Fibroblast of peridontal ligament (primary cell): ENCODE measurements around the gene MACROD2.
"Not testable (repeated sequence)": the region's sequence is repeated elsewhere in the genome, so short reads cannot be mapped to it uniquely, and the experiment has no call there.

Experiments
- DNase-seq: peaks from one replicate; pipeline ENCODE4 v3.0.0-alpha.2; 2010; ENCODE audit errors: extremely low read depth

The MACROD2 gene

DNA sequence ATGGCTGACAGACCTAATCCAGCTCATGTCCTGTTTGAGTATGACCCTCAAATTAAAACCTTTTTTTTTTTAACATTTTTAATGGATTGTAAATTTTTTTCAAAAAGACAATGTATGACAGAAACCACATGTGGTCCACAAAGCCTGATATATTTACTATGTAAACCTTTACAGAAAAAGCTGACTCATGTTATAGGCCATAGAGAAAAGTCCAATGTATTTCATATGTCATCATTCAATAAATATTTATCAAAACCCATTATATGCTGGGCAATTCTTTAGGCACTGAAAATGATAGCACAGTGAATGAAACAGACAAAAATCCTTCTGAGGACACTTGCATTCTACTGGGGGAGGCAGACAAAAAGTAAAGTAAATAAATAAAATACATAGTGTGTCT is 1168.3 kb downstream of the MACROD2 start:
- peak; percentile 5 for DNase-seq

GRCh38 chr20:15164726-15165125 is 1169.4 kb downstream of the MACROD2 start:
- no peak for DNase-seq

DNA sequence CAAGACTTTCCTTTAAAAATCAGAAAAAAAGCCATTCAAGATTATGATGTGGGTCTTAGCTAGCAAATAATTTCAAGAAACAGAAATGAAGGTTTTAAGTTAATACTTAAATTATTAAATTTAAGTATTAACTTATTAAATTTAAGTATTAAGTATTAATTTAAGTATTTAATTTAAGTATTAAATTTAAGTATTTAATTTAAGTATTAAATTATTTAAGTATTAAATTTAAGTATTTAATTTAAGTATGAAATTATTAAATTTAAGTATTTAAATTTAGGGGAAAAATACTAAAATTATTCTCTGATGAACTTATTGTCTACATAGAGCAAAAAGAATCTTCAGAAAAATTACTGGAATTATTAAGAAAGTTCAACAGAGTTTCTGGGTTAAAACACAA is 1171.4 kb downstream of the MACROD2 start:
- no peak for DNase-seq

GRCh38 chr20:15171016-15171415 is 1175.7 kb downstream of the MACROD2 start:
- no peak for DNase-seq

- DNase-seq = no peak
These were observed 1181.6 kb downstream of the MACROD2 start for GRCh38 chr20:15176929-15177328.

GRCh38 chr20:15178581-15178980 is 1183.3 kb downstream of the MACROD2 start:
- DNase-seq = no peak

GRCh38 chr20:15179381-15179780 is 1184.1 kb downstream of the MACROD2 start:
- DNase-seq = no peak

DNA sequence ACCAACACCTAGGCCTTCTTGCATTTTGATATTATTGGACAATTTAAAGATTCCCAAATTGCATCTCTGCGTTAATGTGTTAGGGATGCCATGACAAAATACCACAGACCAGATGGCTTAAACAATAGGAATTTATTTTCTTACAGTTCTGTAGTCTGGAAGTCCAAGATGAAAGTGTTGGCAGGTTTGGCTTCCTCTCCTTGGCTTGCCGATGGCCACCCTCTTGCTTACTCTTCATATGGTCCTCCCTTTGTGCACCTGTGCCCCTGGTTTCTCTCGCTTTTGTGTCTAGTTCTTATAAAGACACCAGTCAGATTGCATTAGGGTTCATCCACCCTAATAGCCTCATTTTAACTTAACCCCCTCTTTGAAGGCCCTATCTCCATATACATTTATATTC is 1184.5 kb downstream of the MACROD2 start:
- no peak for DNase-seq

- DNase-seq = no peak
These were observed 1190.0 kb downstream of the MACROD2 start for GRCh38 chr20:15185322-15185721.

DNA sequence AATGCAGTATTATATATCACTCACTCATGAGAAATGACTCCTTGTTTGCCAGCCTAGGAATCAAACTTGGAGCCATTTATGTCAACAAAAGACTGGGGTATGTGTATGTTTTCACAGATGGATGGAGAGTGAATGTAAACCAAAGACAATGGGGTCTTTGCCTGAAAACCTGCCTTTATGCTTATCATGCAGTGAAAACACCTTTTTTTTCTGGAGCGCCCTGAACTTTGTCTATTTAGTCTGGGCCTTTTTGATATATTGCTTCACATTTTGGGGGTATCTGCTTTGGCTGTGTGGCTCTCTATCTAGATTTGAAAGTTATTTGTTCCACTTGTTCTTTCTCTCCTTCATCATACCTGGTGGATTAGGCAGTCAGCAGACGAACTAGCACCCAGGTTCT is 1190.6 kb downstream of the MACROD2 start:
- DNase-seq = no peak

- DNase-seq = no peak
These were observed 1192.3 kb downstream of the MACROD2 start for GRCh38 chr20:15187612-15188011.

DNA sequence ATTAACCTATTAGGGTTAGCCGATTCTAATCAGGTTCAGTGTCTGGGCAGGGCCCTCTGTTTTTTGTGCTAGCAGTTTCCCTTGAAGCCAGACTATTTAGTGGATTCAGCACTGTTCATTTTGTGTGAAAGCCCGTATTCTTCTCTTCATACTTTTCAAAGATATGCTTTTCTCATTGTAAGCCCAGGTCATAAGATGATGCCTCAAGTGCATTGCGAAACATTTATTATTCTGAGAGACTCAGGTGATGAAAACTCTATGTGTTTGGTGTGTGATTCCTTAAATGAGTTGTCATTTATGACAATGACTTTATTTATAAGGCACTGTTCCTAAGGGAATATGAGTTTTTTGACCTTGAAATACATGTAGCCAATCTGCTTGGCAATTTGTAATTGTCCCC is 1193.1 kb downstream of the MACROD2 start:
- DNase-seq = no peak

GRCh38 chr20:15191082-15191723 is 1195.9 kb downstream of the MACROD2 start:
- DNase-seq = no peak

GRCh38 chr20:15195378-15195777 is 1200.1 kb downstream of the MACROD2 start:
- DNase-seq = no peak

GRCh38 chr20:15196547-15197255 is 1201.4 kb downstream of the MACROD2 start:
- DNase-seq = no peak

DNA sequence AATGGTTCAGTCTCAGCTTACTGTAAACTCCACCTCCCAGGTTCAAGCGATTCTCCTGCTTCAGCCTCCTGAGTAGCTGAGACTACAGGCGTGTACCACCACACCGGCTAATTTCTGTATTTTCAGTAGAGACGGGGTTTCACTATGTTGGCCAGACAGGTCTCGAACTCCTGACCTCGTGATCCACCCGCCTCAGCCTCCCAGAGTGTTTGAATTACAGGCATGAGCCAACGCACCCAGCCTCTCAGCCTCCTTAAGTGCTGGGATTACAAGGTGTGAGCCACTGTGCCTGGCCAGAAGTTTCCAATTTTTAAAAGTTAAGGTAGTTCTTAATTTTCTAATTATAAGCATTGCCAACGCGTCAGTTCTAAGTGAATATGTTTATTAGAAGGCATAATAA is 1202.7 kb downstream of the MACROD2 start:
- not testable (repeated sequence) for DNase-seq

GRCh38 chr20:15199698-15200097 is 1204.4 kb downstream of the MACROD2 start:
- no peak for DNase-seq

- DNase-seq = no peak
These were observed 1204.8 kb downstream of the MACROD2 start for GRCh38 chr20:15200147-15200565.

- no peak for DNase-seq
These were observed 1206.3 kb downstream of the MACROD2 start for GRCh38 chr20:15201602-15202001.

DNA sequence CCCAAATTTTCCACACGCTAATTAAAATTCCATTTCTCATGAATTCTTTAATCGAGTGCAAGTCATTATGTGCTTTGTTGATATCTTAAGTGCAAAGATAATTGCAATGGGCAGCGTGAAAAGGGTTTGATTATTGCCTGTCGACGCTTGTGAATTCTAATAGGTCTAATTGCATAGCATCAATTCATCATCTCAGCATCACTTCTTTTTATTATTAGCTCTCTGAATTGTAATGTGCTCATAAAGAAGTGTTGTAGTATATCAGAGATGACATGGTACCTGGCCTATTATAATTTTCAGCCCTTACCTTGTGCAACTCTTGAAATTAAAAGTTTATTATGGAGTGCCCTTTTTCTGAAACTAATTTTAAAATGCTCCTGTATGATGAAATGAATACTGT is 1208.9 kb downstream of the MACROD2 start:
- no peak for DNase-seq

DNA sequence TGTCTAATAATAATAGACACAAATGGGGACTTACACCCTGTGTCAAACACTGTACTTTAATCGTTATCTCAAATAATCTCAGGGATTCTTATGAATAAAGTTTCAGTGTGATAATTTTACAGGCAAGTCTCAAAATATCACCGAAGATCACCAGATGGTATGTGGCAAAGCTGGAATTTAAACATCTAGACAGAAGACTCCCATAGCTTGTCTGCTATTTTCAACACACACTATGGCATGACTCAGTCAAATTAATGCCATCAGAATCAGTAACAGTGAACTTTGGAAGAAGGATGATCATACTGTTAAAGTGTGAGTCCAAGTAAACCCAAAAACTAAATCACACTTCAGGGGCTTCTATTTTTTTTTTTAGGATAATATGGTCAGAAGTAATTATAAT is 1209.7 kb downstream of the MACROD2 start:
- peak; percentile 7 for DNase-seq

DNA sequence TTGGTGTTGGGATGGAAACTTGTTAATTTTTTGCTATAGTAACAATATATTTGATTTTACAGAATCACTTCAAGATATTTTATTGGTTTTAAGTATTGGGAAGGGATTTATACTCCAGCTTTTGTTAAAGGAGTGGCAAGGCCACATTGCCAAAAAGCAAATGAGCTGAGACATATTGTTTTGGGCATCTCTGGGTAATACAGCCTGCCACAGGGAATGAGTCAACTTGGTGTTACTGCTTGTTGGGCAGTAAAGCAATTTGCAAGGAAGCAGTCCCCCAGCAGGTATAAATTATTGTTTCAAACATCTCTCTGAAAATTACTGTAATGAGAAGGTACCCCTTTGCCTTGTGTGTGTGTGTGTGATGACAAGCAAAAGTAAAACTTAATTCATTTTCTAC is 1210.4 kb downstream of the MACROD2 start:
- DNase-seq = no peak

DNA sequence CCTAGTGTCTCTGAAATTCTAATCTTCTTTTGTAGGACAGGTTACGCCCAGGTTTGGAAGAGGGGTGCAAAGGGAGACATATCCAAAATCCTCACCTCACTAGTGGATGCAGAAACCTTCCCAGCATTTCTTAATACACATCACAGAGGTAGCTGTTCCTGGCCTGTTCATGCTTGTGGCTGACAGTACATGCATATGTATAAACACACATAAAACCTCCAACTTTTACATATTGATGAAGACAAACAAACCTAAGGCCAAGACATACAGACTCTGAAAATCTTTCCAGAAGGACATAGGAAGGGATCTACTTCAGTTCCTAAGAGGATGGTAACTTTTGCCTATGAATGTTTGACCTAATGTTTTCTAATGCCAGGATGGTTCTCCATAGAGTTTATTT is 1214.2 kb downstream of the MACROD2 start:
- DNase-seq = no peak

- no peak for DNase-seq
These were observed 1218.7 kb downstream of the MACROD2 start for GRCh38 chr20:15214051-15214450.
